ENCODE data around the gene NCOA7.

- TF ChIP-seq, protein P1, sequence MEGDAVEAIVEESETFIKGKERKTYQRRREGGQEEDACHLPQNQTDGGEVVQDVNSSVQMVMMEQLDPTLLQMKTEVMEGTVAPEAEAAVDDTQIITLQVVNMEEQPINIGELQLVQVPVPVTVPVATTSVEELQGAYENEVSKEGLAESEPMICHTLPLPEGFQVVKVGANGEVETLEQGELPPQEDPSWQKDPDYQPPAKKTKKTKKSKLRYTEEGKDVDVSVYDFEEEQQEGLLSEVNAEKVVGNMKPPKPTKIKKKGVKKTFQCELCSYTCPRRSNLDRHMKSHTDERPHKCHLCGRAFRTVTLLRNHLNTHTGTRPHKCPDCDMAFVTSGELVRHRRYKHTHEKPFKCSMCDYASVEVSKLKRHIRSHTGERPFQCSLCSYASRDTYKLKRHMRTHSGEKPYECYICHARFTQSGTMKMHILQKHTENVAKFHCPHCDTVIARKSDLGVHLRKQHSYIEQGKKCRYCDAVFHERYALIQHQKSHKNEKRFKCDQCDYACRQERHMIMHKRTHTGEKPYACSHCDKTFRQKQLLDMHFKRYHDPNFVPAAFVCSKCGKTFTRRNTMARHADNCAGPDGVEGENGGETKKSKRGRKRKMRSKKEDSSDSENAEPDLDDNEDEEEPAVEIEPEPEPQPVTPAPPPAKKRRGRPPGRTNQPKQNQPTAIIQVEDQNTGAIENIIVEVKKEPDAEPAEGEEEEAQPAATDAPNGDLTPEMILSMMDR (IDR thresholded peaks at IDR 0.05): no peak
- no peak for TF ChIP-seq ZFX (IDR thresholded peaks at IDR 0.05; ENCODE audit: borderline replicate concordance)
These were observed 54.2 kb downstream of the NCOA7 start for GRCh38 chr6:125844989-125845388.

Measured in 22Rv1 (cell line).